SK-N-MC (cell line): ENCODE measurements around the gene PRSS50.

Source experiments
- EZH2 ChIP-seq: fragments of 200-600 bp; sonication (generic); IDR thresholded peaks from one replicate; pipeline ENCODE4 v1.6.1; 2017; ENCODE audit warnings: antibody characterized with exemption
- FOXP2 ChIP-seq: optimal IDR thresholded peaks from 2 replicates; pipeline ENCODE3; 2011; ENCODE audit warnings: mild to moderate bottlenecking, moderate library complexity; ENCODE audit not compliant: insufficient read depth; ENCODE audit errors: extremely low read length, control extremely low read depth
- POLR2AphosphoS5 ChIP-seq: IDR thresholded peaks from 2 replicates; pipeline ENCODE4 v1.6.1; 2012; ENCODE audit warnings: mild to moderate bottlenecking, low read depth, low read length, borderline replicate concordance

DNA sequence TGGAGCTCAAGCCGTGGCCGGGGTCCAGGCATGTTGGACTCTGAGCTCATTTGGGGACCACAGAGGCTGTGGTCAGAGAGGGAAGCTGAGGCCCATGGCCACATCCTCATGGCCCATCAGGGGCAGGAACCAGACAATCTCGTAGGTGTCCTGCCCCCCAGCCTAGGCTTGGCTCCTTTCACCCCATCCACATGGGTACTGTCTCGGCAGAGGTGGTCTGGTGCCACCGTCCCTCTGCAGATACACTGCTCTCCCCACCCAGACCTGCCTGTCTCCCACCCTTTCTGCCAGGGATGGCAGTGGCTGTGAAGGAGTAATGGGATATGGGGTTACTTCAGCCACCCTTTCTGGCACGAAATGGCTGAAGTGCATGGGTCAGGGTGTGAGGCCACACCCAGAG is 7.9 kb downstream of the PRSS50 start:
- TF ChIP-seq EZH2 = no peak
- no peak for TF ChIP-seq FOXP2
- TF ChIP-seq POLR2AphosphoS5 = no peak
